Activated CD4-positive, alpha-beta T cell treated with anti-CD3 and anti-CD28 coated beads for 1 hour (primary cell): ENCODE measurements around the gene TTLL5.
"Not testable (repeated sequence)": the region's sequence is repeated elsewhere in the genome, so short reads cannot be mapped to it uniquely, and the experiment has no call there.

Experiments
- DNase-seq: peaks from one replicate; pipeline ENCODE4 v3.0.0-alpha.2; 2020

The TTLL5 gene

GRCh38 chr14:75837151-75837787, 176.2 kb downstream of the TTLL5 start:
- DNase-seq: no peak

GRCh38 chr14:75840911-75841310, 179.9 kb downstream of the TTLL5 start:
- no peak for DNase-seq

- DNase-seq: no peak
These were observed 181.5 kb downstream of the TTLL5 start for GRCh38 chr14:75842551-75842950.

GRCh38 chr14:75844486-75844885, 183.4 kb downstream of the TTLL5 start:
- DNase-seq: no peak

DNA sequence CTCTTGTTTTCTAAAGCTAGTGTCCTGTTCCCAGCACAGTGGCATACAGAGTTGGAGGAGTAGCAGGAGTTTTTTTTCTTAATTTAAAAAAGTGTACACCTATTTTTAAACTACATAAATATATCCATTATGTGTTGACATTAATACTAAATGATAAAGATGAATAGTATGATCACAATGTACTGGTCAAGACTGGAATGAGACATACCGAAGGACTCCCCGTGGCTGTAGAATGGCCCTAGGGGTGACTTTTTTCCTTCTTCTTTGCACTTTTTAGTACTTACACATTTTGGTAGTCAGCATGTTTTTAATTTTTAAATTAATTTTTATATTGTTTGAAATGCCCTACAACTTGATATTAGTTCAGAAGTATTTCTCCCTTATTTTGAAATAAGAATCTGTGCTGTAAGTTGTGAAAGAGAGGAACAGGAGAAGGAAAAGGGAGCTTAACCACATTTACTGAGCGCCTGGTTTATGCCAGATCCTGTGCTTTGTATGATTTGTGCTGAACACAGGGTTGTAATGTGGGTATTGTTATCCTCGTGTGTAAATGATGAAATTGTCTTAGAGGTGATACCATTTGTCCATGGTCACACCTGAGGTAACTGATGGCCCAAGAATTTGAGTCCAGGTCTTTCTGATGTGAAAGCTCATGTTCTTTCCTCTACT, 184.2 kb downstream of the TTLL5 start:
- no peak for DNase-seq

DNA sequence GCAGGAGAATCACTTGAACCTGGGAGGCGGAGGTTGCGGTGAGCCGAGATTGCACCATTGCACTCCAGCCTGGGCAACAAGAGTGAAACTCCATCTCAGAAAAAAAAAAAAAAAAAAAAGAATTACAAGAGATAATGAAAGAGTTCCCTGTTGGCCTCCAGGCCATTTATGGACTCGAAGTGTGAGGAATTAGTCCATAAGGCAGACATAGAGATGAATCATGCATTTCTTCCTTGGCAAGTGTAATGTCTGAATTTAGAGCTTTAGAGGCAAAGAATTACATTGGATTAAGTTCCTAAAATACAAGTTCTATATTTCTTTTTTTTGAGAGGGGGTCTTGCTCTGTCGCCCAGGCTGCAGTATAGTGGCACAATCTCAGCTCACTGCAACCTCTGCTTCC, 185.6 kb downstream of the TTLL5 start:
- DNase-seq: not testable (repeated sequence)

DNA sequence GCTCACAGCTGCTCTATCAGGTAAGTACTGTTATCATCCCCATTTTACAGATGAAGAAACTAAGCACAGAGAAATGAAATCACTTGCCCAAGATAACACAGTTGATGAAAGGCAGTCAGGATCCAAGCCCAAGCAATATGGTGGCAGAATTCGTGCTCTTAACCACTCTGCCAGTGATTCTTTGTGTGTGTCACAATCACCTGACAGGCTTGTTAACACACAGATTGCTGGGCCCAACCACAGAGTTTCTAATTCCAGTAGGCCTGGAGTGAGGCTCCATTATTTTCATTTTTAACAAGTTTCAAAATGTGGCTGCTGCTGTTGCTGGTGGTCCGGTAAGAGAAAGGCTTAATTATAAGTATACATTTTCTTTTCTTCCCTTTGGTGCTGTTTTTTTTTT, 186.5 kb downstream of the TTLL5 start:
- DNase-seq: no peak

- no peak for DNase-seq
These were observed 187.3 kb downstream of the TTLL5 start for GRCh38 chr14:75848167-75848913.

DNA sequence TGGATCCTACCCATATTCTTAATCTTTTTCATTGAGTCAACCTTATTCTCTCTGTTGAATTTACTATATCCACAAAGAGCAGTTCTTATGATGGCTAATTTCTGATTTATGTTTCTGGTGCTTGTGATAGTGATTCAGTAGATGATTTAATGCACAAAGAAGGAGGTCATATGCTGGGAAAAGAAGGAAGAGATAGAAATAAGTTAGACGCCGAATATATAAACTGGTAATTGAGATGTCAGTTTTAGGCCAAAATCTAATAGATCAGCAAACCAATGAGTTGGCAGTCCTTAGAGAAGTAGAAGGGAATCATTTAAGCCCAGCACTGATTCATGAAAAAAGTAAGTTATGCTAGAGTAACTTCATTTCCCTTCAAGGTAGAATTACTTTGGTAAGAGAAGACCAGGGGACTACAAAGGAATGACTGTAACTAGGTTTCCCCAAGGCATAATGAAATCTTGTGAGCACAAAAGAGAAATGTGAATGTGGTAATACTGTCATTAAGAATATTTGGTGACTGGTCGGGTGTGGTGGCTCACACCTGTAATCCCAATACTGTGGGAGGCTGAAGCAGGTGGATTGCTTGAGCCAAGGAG, 188.4 kb downstream of the TTLL5 start:
- DNase-seq: no peak

- no peak for DNase-seq
These were observed 190.5 kb downstream of the TTLL5 start for GRCh38 chr14:75851574-75851866.

GRCh38 chr14:75854111-75854799, 193.2 kb downstream of the TTLL5 start:
- DNase-seq: no peak

DNA sequence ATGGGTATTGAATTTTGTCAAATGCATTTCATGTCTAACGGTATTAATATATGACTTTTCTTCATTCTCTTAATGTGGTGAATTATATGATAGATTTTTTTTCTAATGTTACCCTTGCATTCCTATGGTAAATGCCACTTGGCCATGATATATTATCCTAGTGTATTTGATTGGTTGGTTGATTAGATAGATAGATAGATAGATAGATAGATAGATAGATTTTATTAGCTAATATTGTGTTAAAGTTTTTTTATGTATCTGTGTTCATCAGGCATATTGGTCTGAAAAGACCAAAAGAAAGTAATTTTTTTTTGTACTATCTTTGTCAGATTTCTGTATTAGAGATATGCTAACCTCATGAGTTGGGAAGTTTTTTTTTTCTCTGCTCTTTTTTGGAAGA, 196.2 kb downstream of the TTLL5 start:
- DNase-seq: no peak

- no peak for DNase-seq
These were observed 197.3 kb downstream of the TTLL5 start for GRCh38 chr14:75858362-75858761.

- no peak for DNase-seq
These were observed 198.7 kb downstream of the TTLL5 start for GRCh38 chr14:75859746-75860145.

DNA sequence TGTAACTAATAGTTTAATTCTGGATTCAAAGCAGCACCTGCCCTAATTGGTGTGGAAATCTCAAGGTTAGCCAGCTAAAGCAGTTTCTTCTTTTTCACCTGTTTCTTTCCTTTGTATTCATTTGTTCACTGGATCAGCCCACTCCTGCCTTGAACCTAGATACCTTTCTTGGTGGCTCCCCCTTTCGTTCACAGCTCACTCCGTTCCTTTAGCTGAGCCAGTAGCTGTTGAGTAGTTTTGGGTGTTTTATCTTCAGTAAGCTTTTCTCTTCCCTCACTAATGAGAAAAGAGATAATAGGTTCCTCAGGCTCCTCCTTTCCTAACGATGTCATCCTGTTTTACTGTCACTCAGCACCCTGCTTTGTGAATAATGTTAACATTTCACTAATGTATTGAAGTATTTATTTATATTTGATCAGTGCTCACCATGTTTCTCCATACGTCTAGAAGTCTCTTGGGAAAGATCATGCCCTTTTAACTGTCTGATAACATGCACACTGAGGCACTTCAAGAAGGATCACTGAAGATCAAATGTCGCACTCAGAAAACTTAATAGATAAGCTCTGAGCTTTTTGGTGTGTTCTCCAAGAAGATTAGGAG, 199.6 kb downstream of the TTLL5 start:
- DNase-seq: no peak

- DNase-seq: no peak
These were observed 200.1 kb downstream of the TTLL5 start for GRCh38 chr14:75861161-75861621.

DNA sequence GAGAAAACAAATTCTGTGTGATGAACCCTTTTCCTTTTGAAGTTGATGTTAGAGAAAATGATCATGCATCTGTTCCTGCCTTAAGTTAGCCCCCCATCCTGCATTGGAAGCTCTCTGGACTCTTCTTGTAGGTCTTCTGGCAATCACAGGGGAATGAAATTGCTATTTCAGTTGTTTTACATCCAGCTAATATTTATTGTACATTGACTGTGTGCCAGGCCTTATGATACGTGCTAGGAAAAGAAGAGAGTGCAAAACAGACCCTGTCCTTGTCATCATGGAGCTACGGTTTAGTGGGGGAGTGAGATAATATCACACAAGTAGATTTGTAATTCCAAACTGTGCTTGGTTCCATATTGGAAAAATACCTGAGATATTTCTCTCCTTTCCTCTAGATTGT, 202.2 kb downstream of the TTLL5 start:
- DNase-seq: no peak

GRCh38 chr14:75864352-75864751, 203.3 kb downstream of the TTLL5 start:
- DNase-seq: no peak

GRCh38 chr14:75865531-75865930, 204.5 kb downstream of the TTLL5 start:
- no peak for DNase-seq

DNA sequence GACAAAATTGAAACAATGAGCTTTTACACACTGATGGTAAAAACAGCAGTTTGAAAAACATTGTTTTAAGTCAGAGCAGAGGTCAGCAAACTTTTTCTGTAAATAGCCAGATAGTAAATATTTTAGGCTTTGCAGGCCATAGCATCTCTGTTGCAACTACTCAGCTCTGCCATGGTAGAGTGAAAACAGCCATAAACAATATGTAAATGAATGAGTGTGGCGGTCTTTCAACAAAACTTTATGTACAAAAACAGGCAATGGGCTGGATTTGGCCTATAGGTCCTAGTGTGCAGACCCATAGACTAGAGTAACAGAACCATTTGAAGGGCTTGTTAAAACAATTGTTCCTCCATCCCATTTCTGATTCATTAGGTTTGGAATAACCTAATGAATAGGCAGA, 205.9 kb downstream of the TTLL5 start:
- DNase-seq: no peak

DNA sequence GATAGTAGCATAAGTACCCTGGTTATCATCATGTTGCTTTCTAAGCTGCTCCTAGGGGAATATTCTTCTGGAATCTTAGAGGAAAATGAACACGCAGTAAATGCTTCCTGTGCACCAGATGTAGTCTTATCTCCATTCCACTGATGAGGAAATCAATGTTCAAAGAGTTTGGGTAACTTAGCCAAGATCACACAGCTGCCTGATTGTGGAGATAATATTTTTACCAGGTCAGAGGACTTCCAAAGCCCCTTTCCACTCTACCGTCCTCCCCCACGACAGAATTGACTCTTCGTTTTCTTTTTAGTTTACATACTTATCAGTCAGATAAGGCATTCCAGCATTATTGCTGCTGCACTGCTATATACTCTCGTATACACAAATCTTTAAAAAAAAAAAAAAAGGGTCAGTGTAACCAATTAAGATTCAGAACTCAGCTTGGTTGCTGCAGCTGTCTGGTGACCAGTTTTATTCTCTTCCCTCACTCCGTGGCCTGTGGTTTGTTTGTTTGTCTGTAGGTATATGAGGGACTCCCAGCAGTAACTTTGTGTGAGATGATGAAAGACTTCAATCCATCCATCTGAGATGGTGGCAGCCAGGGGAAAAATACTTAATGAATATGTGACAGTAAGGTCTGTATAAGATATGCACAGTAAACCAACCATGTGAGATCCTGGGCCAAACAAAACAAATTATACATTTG, 210.3 kb downstream of the TTLL5 start:
- no peak for DNase-seq

DNA sequence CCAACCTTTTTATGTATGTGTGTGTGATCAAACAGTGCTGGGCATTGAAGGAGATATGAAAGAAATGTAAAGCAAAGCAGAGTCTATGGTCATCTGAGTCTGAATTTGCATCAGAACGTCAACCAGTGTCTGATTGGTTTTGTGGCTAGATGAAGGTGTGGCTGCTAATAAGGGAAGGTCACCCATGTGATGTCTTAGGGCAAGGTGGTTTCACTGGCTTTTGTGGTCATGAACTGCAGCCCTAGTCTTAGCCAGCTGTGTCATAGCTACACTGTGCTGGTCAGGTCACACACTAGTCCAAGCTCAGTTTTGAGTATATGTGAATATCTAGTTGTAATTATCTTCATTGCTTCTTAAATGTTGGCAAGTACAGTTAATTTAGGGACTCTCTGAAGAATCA, 214.9 kb downstream of the TTLL5 start:
- DNase-seq: no peak
